ENCODE measurements around the gene TET3. TPM values are rescaled to one million over a fixed set of nuclear protein-coding genes. Genes with fewer than 3 reads are reported as not detected.

Gene TET3
- total and polyA plus RNA-seq, 2 of the 8 experiments (the other 6 are each of a cell fraction or from before 2014, with no cell fraction given): 4.5 to 21.1 TPM

DNA sequence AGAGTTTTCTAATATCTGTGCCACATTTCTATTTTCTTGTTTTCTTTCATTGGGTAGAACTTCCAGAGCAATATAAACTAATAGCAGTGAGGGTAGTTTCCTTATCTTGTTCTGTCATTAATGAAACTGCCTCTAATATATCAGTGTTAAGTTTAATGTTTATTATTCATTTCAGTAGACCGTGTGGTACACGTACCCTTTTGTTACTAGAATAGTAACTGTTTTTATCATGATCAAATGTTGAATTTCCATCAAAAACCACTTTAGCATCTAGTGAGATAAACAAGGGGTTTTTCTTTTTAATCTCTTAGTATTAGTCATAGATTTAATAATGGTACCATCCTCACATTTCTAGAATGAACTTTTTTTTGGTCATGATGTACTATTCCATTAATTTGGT is 42.0 kb upstream of the TET3 start (continued):
- TF ChIP-seq CHD7 (IDR thresholded peaks at IDR 0.05; ENCODE audit: insufficient replicate concordance, low read length): no peak
- TF ChIP-seq SIN3A (conservative IDR thresholded peaks at IDR 0.05 in 1 of 2, IDR thresholded peaks at IDR 0.05 in 1 of 2; ENCODE audit: low read depth in 1 of 2, low read length in 2 of 2): no peak
- TF ChIP-seq TAF1 (IDR thresholded peaks at IDR 0.05; ENCODE audit: low read depth, low read length): no peak
- TF ChIP-seq SP2 (IDR thresholded peaks at IDR 0.05; ENCODE audit: low read length): no peak
- no peak for TF ChIP-seq KDM5A (IDR thresholded peaks at IDR 0.05; ENCODE audit: low read length)
- TF ChIP-seq, protein P1, sequence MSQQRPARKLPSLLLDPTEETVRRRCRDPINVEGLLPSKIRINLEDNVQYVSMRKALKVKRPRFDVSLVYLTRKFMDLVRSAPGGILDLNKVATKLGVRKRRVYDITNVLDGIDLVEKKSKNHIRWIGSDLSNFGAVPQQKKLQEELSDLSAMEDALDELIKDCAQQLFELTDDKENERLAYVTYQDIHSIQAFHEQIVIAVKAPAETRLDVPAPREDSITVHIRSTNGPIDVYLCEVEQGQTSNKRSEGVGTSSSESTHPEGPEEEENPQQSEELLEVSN (IDR thresholded peaks at IDR 0.05): no peak
- no peak for TF ChIP-seq RXRA (IDR thresholded peaks at IDR 0.05; ENCODE audit: insufficient read depth, low read depth, low read length)
- TF ChIP-seq, protein P2, sequence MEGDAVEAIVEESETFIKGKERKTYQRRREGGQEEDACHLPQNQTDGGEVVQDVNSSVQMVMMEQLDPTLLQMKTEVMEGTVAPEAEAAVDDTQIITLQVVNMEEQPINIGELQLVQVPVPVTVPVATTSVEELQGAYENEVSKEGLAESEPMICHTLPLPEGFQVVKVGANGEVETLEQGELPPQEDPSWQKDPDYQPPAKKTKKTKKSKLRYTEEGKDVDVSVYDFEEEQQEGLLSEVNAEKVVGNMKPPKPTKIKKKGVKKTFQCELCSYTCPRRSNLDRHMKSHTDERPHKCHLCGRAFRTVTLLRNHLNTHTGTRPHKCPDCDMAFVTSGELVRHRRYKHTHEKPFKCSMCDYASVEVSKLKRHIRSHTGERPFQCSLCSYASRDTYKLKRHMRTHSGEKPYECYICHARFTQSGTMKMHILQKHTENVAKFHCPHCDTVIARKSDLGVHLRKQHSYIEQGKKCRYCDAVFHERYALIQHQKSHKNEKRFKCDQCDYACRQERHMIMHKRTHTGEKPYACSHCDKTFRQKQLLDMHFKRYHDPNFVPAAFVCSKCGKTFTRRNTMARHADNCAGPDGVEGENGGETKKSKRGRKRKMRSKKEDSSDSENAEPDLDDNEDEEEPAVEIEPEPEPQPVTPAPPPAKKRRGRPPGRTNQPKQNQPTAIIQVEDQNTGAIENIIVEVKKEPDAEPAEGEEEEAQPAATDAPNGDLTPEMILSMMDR (IDR thresholded peaks at IDR 0.05; ENCODE audit: control extremely low read depth in 1 of 3, insufficient read depth in 1 of 3, low read depth in 1 of 3, low read length in 3 of 3): no peak

All from H1 (cell line).